Natural killer cell (primary cell): ENCODE measurements around the gene AOC3. TPM values are rescaled to one million over a fixed set of nuclear protein-coding genes. Genes with fewer than 3 reads are reported as not detected.

Experiments
- ATAC-seq, 3 donors: fragments of 150-1000 bp in 2 of 3; fragments of 200-7000 bp in 1 of 3; cut with Tn5 transposase; 1 replicate in 1 of 3; 2 replicates in 2 of 3; pipeline ENCODE4 v1.10.0; 2021; ENCODE audit warnings: mild to moderate bottlenecking in 2 of 3, moderate library complexity in 2 of 3
- DNase-seq, 2 donors: peaks; one replicate each; pipeline versions ENCODE4 v3.0.0 to v3.0.0-alpha.2; 2013 to 2021; ENCODE audit warnings: mixed read lengths in 1 of 2
- H3K27ac ChIP-seq: one replicate; pipeline ENCODE4 v1.5.1; 2013; ENCODE audit warnings: mild to moderate bottlenecking, low read length
- H3K27me3 ChIP-seq: one replicate; pipeline ENCODE4 v1.6.1; 2013; ENCODE audit warnings: low read length; ENCODE audit not compliant: control insufficient read depth, insufficient read depth
- H3K36me3 ChIP-seq: one replicate; pipeline ENCODE4 v1.6.1; 2013; ENCODE audit warnings: low read length; ENCODE audit not compliant: control insufficient read depth, insufficient read depth
- H3K4me1 ChIP-seq: one replicate; pipeline ENCODE4 v1.6.1; 2013; ENCODE audit warnings: low read length; ENCODE audit not compliant: control insufficient read depth, insufficient read depth
- H3K4me3 ChIP-seq: one replicate; pipeline ENCODE4 v1.5.1; 2013; ENCODE audit warnings: low read length
- H3K9me3 ChIP-seq: one replicate; pipeline ENCODE4 v1.6.1; 2013; ENCODE audit warnings: low read length; ENCODE audit not compliant: control insufficient read depth, insufficient read depth
- H3K27ac Mint-ChIP-seq, 2 donors: one replicate each; pipeline ENCODE4 v1.8.0; 2022; ENCODE audit warnings: mild to moderate bottlenecking in 2 of 2, mixed read lengths in 2 of 2, moderate library complexity in 1 of 2
- H3K27me3 Mint-ChIP-seq, 2 donors: one replicate each; pipeline ENCODE4 v1.8.0; 2022; ENCODE audit warnings: low read depth in 2 of 2, mixed read lengths in 2 of 2
- H3K36me3 Mint-ChIP-seq: one replicate; pipeline ENCODE4 v1.8.0; 2022; ENCODE audit warnings: mixed read lengths
- H3K4me1 Mint-ChIP-seq, 2 donors: one replicate each; pipeline ENCODE4 v1.8.0; 2022; ENCODE audit warnings: mixed read lengths in 2 of 2
- H3K4me3 Mint-ChIP-seq: one replicate; pipeline ENCODE4 v1.8.0; 2022; ENCODE audit warnings: mild to moderate bottlenecking, moderate library complexity, mixed read lengths
- H3K9me3 Mint-ChIP-seq, 2 donors: one replicate each; pipeline ENCODE4 v1.8.0; 2022; ENCODE audit warnings: mixed read lengths in 2 of 2
- WGBS: methylation state at CpG from one replicate; pipeline ENCODE4 v1.1.7; 2013; ENCODE audit warnings: missing lambda C conversion rate; ENCODE audit not compliant: insufficient coverage; 5-methylcytosine and 5-hydroxymethylcytosine counted together
- intact Hi-C: fragments of 100-400 bp; cut with micrococcal nuclease; formaldehyde crosslinking; loops from one replicate; pipeline ENCODE4 v1.14.2; 2022
- total RNA-seq, 4 donors: library from RNA; stranded (reverse); fragments of 120-200 nt in 1 of 4; gene quantifications; one replicate each; pipeline versions ENCODE4 v1.2.3 to v1.2.4, GENCODE V29; 2013 to 2022
- TF ChIP-seq, protein P1 (sequence below): fragments of 200-600 bp; IDR thresholded peaks from one replicate; pipeline ENCODE4 v1.8.0; 2022; ENCODE audit warnings: antibody characterized with exemption

The AOC3 gene
- total RNA-seq, 3 donors from 2014 or later (not counting 1 experiment from before 2014, with no cell fraction given): 0.52 to 1.0 (median 0.73) TPM

GRCh38 chr17:42843358-42843934, 7.6 kb upstream of the AOC3 start:
- H3K36me3 Mint-ChIP-seq: peaks cover 11% of the 10 kb centered on the region
- H3K27me3 Mint-ChIP-seq: no peaks in the 10 kb centered on the region
- TF ChIP-seq, protein P1, sequence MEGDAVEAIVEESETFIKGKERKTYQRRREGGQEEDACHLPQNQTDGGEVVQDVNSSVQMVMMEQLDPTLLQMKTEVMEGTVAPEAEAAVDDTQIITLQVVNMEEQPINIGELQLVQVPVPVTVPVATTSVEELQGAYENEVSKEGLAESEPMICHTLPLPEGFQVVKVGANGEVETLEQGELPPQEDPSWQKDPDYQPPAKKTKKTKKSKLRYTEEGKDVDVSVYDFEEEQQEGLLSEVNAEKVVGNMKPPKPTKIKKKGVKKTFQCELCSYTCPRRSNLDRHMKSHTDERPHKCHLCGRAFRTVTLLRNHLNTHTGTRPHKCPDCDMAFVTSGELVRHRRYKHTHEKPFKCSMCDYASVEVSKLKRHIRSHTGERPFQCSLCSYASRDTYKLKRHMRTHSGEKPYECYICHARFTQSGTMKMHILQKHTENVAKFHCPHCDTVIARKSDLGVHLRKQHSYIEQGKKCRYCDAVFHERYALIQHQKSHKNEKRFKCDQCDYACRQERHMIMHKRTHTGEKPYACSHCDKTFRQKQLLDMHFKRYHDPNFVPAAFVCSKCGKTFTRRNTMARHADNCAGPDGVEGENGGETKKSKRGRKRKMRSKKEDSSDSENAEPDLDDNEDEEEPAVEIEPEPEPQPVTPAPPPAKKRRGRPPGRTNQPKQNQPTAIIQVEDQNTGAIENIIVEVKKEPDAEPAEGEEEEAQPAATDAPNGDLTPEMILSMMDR: no peak
- H3K27ac Mint-ChIP-seq: peak overlapping the region in 1 of 2 donors; percentile 42
- H3K4me1 ChIP-seq: peaks cover 9% of the 10 kb centered on the region
- H3K9me3 ChIP-seq: no peaks in the 10 kb centered on the region
- no peaks in the 10 kb centered on the region for H3K27me3 ChIP-seq
- DNase-seq (peak in 1 of 2 donors; percentile 52), ATAC-seq (peak in 1 of 3 donors; percentile 54)
- no peak overlapping the region for H3K27ac ChIP-seq
- no peaks in the 10 kb centered on the region for H3K9me3 Mint-ChIP-seq
- peaks cover 52% of the 10 kb centered on the region for H3K36me3 ChIP-seq
- H3K4me3 Mint-ChIP-seq: no peak overlapping the region
- 65% methylated on average over 6 of the region's 6 CpGs for WGBS
- peaks cover 0 to 11% of the 10 kb centered on the region in 2 donors for H3K4me1 Mint-ChIP-seq
- H3K4me3 ChIP-seq: no peak overlapping the region
- intact Hi-C loops: no loop called here

DNA sequence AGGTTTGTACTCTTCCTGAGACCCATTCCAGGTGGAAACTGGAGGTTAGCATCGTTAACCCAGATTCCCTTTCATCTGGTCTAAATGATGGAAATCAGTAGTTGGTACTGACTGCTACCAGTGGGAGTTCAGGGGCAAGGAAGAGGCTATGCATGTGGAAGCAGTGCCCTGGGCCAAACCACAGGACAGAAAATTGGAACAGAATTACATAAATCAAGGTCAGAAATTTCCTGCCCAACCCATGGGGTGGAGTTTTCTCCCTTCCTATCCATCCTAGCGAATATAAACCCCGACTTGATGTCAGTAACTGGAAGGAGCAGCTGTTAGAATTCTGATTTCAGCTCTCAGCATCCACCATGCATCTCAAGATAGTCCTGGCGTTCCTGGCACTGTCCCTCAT, 6.7 kb upstream of the AOC3 start, which contains the start of gene AOC2:
TSS of gene AOC2 (plus strand) at position 310 of the 400 bp plus-strand sequence. CDS start at position 357, 47 bp downstream.
- TF ChIP-seq, protein P1: no peak
- 81% methylated on average over 4 of the region's 4 CpGs for WGBS
- H3K4me3 ChIP-seq: no peak within 1 kb of the TSS
- Mint-ChIP-seq H3K27ac (peak within 1 kb of the TSS in 1 of 2 donors; percentile 88), H3K4me1 (peaks cover 0 to 11% of the 10 kb centered on the region in 2 donors), H3K27me3 (no peaks in the 10 kb centered on the region), H3K4me3 (no peak within 1 kb of the TSS), H3K36me3 (peaks cover 4% of the 10 kb centered on the region), H3K9me3 (no peaks in the 10 kb centered on the region)
- ATAC-seq: no peak
- peaks cover 44% of the 10 kb centered on the region for H3K36me3 ChIP-seq
- intact Hi-C loops: no loop called here
- no peaks in the 10 kb centered on the region for H3K9me3 ChIP-seq
- H3K4me1 ChIP-seq: peaks cover 9% of the 10 kb centered on the region
- H3K27me3 ChIP-seq: no peaks in the 10 kb centered on the region
- DNase-seq: no peak
- H3K27ac ChIP-seq: no peak within 1 kb of the TSS

DNA sequence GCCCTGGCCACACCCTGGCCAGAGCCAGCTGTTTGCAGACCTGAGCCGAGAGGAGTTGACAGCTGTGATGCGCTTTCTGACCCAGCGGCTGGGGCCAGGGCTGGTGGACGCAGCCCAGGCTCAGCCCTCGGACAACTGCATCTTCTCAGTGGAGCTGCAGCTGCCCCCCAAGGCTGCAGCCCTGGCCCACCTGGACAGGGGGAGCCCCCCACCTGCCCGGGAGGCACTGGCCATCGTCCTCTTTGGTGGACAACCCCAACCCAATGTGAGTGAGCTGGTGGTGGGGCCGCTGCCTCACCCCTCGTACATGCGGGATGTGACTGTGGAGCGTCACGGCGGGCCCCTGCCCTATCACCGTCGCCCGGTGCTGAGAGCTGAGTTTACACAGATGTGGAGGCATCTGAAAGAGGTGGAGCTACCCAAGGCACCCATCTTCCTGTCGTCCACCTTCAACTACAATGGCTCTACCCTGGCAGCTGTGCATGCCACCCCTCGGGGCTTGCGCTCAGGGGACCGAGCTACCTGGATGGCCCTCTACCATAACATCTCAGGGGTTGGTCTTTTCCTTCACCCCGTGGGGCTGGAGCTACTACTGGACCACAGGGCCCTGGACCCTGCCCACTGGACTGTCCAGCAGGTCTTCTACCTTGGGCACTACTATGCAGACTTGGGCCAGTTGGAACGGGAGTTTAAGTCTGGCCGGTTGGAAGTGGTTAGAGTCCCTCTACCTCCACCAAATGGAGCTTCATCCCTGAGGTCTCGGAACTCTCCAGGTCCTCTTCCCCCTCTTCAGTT, 6.0 kb upstream of the AOC3 start:
- H3K27me3 Mint-ChIP-seq: no peaks in the 10 kb centered on the region
- H3K36me3 ChIP-seq: peaks cover 41% of the 10 kb centered on the region
- no peak overlapping the region for H3K27ac ChIP-seq
- ATAC-seq (no peak), DNase-seq (no peak)
- H3K4me3 ChIP-seq: no peak overlapping the region
- TF ChIP-seq, protein P1: no peak
- H3K4me1 Mint-ChIP-seq: peaks cover 0 to 11% of the 10 kb centered on the region in 2 donors
- H3K4me1 ChIP-seq: peaks cover 9% of the 10 kb centered on the region
- H3K9me3 ChIP-seq: no peaks in the 10 kb centered on the region
- intact Hi-C loops: no loop called here
- peak overlapping the region in 1 of 2 donors; percentile 88 for H3K27ac Mint-ChIP-seq
- no peaks in the 10 kb centered on the region for H3K27me3 ChIP-seq
- H3K36me3 Mint-ChIP-seq: no peaks in the 10 kb centered on the region
- H3K9me3 Mint-ChIP-seq: no peaks in the 10 kb centered on the region
- 95% methylated on average over 24 of the region's 24 CpGs for WGBS
- no peak overlapping the region for H3K4me3 Mint-ChIP-seq
